Pancreas (tissue), 10 donors: Measurements from ENCODE around the gene PIF1. TPM values are rescaled to one million over a fixed set of nuclear protein-coding genes. Genes with fewer than 3 reads are reported as not detected.
A peak's percentile ranks its signal among the peaks of the same experiment; 100 is the strongest.

ENCODE experiments used
- ATAC-seq, 4 donors: fragments of 200-7000 bp; cut with Tn5 transposase; one replicate each; pipeline versions ENCODE4 v1.8.0 to v1.9.1; 2020; ENCODE audit warnings: mild to moderate bottlenecking in 4 of 4, moderate library complexity in 4 of 4
- DNase-seq, 6 donors: peaks; one replicate each; pipeline ENCODE4 v3.0.0-alpha.2; 2020
- FAIRE-seq: peaks from 2 replicates; lab custom pipeline; 2012; peaks lifted over from hg19 to GRCh38; lab: Jason Lieb, UNC
- H3K27ac ChIP-seq, 4 donors: fragments of 200-600 bp; sonication (generic); 1 replicate in 3 of 4; 2 replicates in 1 of 4; pipeline versions ENCODE4 v1.5.0 to v1.8.0; 2020
- H3K27me3 ChIP-seq, 4 donors: fragments of 200-600 bp; one replicate each; pipeline ENCODE4 v1.8.0; 2021
- H3K36me3 ChIP-seq, 3 donors: fragments of 200-600 bp; sonication (generic) in 1 of 3; one replicate each; pipeline versions ENCODE4 v1.5.0 to v1.8.0; 2020 to 2021
- H3K4me1 ChIP-seq, 3 donors: fragments of 200-600 bp; one replicate each; pipeline ENCODE4 v1.8.0; 2021
- H3K4me3 ChIP-seq, 4 donors: fragments of 200-600 bp; sonication (generic) in 2 of 4; one replicate each; pipeline versions ENCODE4 v1.5.0 to v1.8.0; 2020 to 2021
- H3K9me3 ChIP-seq, 4 donors: fragments of 200-600 bp; one replicate each; pipeline ENCODE4 v1.8.0; 2021
- WGBS, 2 donors: extraction: QIAGEN DNeasy Blood & Tissue Kit; methylation state at CpG; one replicate each; pipeline ENCODE4 v1.1.7; 2013; 5-methylcytosine and 5-hydroxymethylcytosine counted together
- intact Hi-C, 3 donors: fragments of 100-400 bp; cut with DNase I; formaldehyde crosslinking; loops; one replicate each; pipeline versions ENCODE4 v1.11.1 to v1.14.2; 2022
- polyA plus RNA-seq, 2 donors: library from polyadenylated mRNA; stranded (reverse); fragments of 200-250 nt; gene quantifications; one replicate each; pipeline ENCODE4 v1.2.3, GENCODE V29; 2013
- total RNA-seq, 6 donors: library from RNA; stranded (reverse); fragmentation: NEBNext Ultra II Directional in 4 of 6; extraction: Animal tissue kit (Norgen Biotek cat#: 25700) in 4 of 6; gene quantifications; one replicate each; pipeline versions ENCODE4 v1.2.1 to v1.2.4, GENCODE V29; 2021 to 2023
- TF ChIP-seq, protein P1 (sequence below), 4 donors: fragments of 200-600 bp; sonication (generic) in 3 of 4; IDR thresholded peaks; one replicate each; pipeline versions ENCODE4 v1.5.0 to v1.8.0; 2021; ENCODE audit warnings: antibody characterized with exemption in 4 of 4
- donor health status: healthy with polysubstance abuse.
- donor health status: DM: no; HTN: no; CAD: no; lungs with moderate emphysema.
- donor health status: DM: no; HTN: no; CAD: no.
- donor health status: control.
- donor health status: control.
- donor health status: Bipolar disorder and iron deficiency.
- donor health status: DM: yes; HTN: yes; CAD: no.
- donor health status: DM: no; HTN: no; CAD: no.
- donor health status: DM: no; HTN: no; CAD: no.
- donor health status: DM: yes; HTN: yes; CAD: no.

Gene PIF1
- total and polyA plus RNA-seq, 8 donors, result 0.06 to 0.66 (median 0.42) TPM; not detected in 2

DNA sequence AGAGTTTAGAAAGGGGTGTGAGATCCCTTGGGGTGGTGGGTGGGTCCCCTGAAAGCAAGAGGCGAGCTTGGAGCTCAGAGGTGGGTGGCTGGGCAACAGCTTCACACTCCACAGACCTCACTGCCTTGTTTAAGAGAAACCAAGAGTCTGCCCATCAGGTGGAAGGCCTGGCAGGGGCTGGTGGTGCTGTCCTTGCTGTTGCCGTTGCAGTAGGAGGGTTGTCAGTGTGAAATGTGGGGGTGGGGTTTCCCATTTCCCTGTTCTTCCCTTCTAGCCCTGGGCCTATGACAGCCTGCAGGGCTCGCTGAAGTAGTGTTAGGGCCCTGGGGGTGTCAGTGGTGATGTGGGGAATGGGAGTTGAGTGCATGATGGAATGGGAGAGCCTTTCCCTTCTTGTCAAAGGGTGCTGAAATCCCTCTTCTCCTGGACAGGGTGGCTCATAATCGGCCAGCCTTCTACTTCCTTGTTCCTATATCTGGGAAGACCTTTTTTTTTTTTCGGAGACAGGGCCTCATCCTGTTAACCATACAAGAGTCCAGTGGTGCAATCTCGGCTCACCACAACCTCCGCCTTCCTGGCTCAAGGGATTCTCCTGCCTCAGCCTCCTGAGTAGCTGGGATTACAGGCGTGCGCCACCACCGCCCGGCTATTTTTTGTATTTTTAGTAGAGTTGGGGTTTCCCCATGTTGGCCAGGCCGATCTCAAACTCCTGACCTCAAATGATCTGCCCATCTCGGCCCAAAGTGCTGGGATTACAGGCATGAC is 20.6 kb upstream of the PIF1 start:
- Histone ChIP-seq H3K27ac (peak overlapping the region in 2 of 4 donors; percentile 4 to 39), H3K4me1 (no peaks in the 10 kb centered on the region), H3K9me3 (no peaks in the 10 kb centered on the region), H3K27me3 (no peaks in the 10 kb centered on the region), H3K4me3 (peak overlapping the region in 1 of 4 donors; percentile 92), H3K36me3 (no peaks in the 10 kb centered on the region)
- intact Hi-C loops, result no loop called here
- WGBS, 2 donors, result 86 to 87% methylated on average over 13 of the region's 13 CpGs
- DNase-seq, result no peak
- ATAC-seq, result no peak
- FAIRE-seq, result no peak
- TF ChIP-seq, protein P1, sequence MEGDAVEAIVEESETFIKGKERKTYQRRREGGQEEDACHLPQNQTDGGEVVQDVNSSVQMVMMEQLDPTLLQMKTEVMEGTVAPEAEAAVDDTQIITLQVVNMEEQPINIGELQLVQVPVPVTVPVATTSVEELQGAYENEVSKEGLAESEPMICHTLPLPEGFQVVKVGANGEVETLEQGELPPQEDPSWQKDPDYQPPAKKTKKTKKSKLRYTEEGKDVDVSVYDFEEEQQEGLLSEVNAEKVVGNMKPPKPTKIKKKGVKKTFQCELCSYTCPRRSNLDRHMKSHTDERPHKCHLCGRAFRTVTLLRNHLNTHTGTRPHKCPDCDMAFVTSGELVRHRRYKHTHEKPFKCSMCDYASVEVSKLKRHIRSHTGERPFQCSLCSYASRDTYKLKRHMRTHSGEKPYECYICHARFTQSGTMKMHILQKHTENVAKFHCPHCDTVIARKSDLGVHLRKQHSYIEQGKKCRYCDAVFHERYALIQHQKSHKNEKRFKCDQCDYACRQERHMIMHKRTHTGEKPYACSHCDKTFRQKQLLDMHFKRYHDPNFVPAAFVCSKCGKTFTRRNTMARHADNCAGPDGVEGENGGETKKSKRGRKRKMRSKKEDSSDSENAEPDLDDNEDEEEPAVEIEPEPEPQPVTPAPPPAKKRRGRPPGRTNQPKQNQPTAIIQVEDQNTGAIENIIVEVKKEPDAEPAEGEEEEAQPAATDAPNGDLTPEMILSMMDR (IDR thresholded peaks at IDR 0.05), result no peak

DNA sequence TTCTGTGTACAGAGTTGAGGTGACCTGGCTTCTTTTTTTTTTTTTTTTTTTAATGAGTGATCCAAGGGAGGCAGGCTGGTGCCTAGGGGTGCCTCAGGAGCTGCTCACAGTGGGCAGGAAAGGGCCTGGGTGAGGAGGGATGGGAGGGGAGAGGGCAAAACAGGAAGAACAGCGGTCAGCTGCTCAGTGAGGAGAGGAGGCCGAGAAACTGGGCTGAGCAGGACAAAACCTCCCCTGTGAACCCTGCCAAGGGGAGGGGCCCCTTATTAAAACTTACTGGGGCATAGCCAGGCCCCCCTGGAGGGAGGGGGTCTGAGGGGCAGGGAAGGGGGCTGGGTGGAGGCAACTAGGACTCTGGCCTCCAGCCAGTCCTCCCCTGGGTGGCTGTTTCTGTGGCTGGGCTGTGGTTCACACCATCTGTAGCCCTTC is 19.8 kb upstream of the PIF1 start:
- 43 to 49% methylated on average over 1 to 2 of the region's 2 CpGs for WGBS, 2 donors
- Histone ChIP-seq H3K4me3 (peak overlapping the region in 1 of 4 donors; percentile 92), H3K27me3 (no peaks in the 10 kb centered on the region), H3K36me3 (no peaks in the 10 kb centered on the region), H3K9me3 (no peaks in the 10 kb centered on the region), H3K27ac (peak overlapping the region in 2 of 4 donors; percentile 4 to 39), H3K4me1 (peaks cover 3 to 6% (median 4%) of the 10 kb centered on the region in 3 donors)
- DNase-seq, result peak in 1 of 6 donors; percentile 41
- no peak for ATAC-seq
- intact Hi-C loops, result no loop called here
- no peak for FAIRE-seq
- TF ChIP-seq, protein P1 (IDR thresholded peaks at IDR 0.05), result no peak

DNA sequence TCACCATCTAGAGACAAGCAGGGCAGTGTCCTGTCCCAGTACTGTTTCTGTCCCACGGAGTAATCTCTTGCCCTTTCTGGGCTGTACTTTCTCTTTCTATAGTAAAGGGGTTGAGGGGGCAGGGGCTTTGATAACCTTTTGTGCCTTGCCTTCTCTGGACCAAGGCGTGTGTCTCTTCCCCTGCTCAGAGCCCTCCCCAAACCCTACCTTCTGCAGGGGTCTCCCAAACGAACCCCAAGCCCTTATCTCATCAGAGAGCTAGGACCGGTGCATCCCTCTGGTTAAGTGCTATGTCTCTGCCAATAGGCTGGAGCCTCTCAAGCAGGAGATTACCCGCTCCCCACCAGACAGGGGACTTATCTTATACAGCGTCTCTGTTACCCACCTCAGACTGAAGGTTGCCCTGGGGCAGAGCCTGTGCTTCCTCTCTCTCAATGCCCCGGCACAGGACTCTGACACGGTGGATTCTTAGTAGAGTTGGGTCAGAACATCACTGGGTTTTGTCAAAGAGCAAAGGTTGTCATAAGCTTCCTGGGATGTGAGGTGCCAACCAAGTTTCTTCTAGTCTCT is 19.2 kb upstream of the PIF1 start:
- ATAC-seq (no peak), FAIRE-seq (no peak), DNase-seq (no peak)
- Histone ChIP-seq H3K9me3 (no peaks in the 10 kb centered on the region), H3K4me3 (peak overlapping the region in 1 of 4 donors; percentile 92), H3K27ac (peak overlapping the region in 1 of 4 donors; percentile 39), H3K27me3 (no peaks in the 10 kb centered on the region), H3K36me3 (no peaks in the 10 kb centered on the region), H3K4me1 (peaks cover 3 to 6% (median 4%) of the 10 kb centered on the region in 3 donors)
- TF ChIP-seq, protein P1 (IDR thresholded peaks at IDR 0.05), result no peak
- WGBS, 2 donors, result 66 to 68% methylated on average over 8 of the region's 8 CpGs
- intact Hi-C loops, result no loop called here

DNA sequence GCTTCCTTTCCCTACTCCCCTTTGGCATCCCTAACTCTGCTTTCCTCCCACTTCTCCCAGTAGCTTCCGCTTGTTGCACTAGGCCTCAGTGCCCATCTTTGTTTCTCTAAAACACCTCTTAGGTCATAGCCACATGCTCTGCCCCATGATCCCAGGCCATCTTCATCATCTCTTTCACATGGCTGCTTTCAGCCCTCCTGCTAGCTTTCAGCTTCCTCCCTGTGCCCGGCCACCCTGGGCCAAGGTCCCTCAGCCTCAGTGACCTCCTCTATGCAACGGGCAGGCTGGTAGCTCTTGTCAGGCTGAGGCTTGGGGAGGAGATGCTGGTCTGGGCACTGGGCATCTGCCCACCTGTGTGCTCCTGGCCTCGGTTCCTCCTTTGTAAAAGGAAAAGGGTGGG is 18.5 kb upstream of the PIF1 start:
- Histone ChIP-seq H3K27ac (peak overlapping the region in 2 of 4 donors; percentile 2 to 39), H3K4me1 (peaks cover 3 to 6% (median 4%) of the 10 kb centered on the region in 3 donors), H3K36me3 (no peaks in the 10 kb centered on the region), H3K27me3 (no peaks in the 10 kb centered on the region), H3K4me3 (peak overlapping the region in 1 of 4 donors; percentile 92), H3K9me3 (no peaks in the 10 kb centered on the region)
- TF ChIP-seq, protein P1 (IDR thresholded peaks at IDR 0.05), result no peak
- WGBS, 2 donors, result 76 to 83% methylated on average over 4 of the region's 4 CpGs
- no peak for DNase-seq
- intact Hi-C loops, result no loop called here
- ATAC-seq, result no peak
- FAIRE-seq, result no peak
